Common myeloid progenitor, CD34-positive (primary cell): Measurements from ENCODE around the gene MYL3.

Experiments used
- CTCF ChIA-PET: fragments of 350-600 bp; sonication (Branson Sonifier 250); formaldehyde crosslinking; loops from one replicate; lab custom pipeline; 2021; ENCODE audit warnings: antibody characterized with exemption; lab: Charles Lee
- POLR2A ChIA-PET: fragments of 350-600 bp; sonication (Branson Sonifier 250); formaldehyde crosslinking; loops from one replicate; lab custom pipeline; 2021; ENCODE audit warnings: antibody characterized with exemption; lab: Charles Lee
- DNase-seq, 3 donors: peaks; one replicate each; pipeline versions ENCODE4 v3.0.0 to v3.0.0-alpha.2; 2013
- H3K27ac ChIP-seq, 2 experiments: 1 replicate in 1 of 2; 2 replicates in 1 of 2; pipeline ENCODE4 v1.7.0; 2013; ENCODE audit warnings: inconsistent platforms in 2 of 2, low read length in 2 of 2, mild to moderate bottlenecking in 2 of 2, low read depth in 1 of 2, moderate library complexity in 1 of 2; ENCODE audit not compliant: severe bottlenecking in 2 of 2, insufficient read depth in 1 of 2, poor library complexity in 1 of 2
- H3K27me3 ChIP-seq, 5 experiments: replicated peaks in 2 of 5; 1 replicate in 3 of 5; 2 replicates in 2 of 5; pipeline versions ENCODE4 v1.6.1 to v1.7.0; 2013; ENCODE audit warnings: low read length in 4 of 5, mild to moderate bottlenecking in 2 of 5, moderate library complexity in 2 of 5, inconsistent platforms in 1 of 5; ENCODE audit not compliant: insufficient read depth in 5 of 5, control insufficient read depth in 4 of 5
- H3K36me3 ChIP-seq, 4 experiments: 1 replicate in 2 of 4; 2 replicates in 2 of 4; pipeline versions ENCODE4 v1.6.1 to v1.7.0; 2013; ENCODE audit warnings: low read length in 3 of 4, control low read depth in 1 of 4, mild to moderate bottlenecking in 1 of 4; ENCODE audit not compliant: control insufficient read depth in 4 of 4, insufficient read depth in 4 of 4
- H3K4me1 ChIP-seq, 4 experiments: 1 replicate in 3 of 4; 2 replicates in 1 of 4; pipeline versions ENCODE4 v1.6.1 to v1.7.1; 2013; ENCODE audit warnings: low read length in 3 of 4, mild to moderate bottlenecking in 3 of 4, control low read depth in 1 of 4, inconsistent platforms in 1 of 4, moderate library complexity in 1 of 4; ENCODE audit not compliant: control insufficient read depth in 4 of 4, insufficient read depth in 4 of 4; ENCODE audit errors: control extremely low read depth in 1 of 4
- H3K4me3 ChIP-seq, 7 experiments: 1 replicate in 4 of 7; 2 replicates in 3 of 7; pipeline versions ENCODE4 v1.5.1 to v1.7.0; 2013; ENCODE audit warnings: mild to moderate bottlenecking in 7 of 7, low read length in 6 of 7, moderate library complexity in 6 of 7, inconsistent platforms in 2 of 7, low read depth in 2 of 7, control low read depth in 1 of 7; ENCODE audit not compliant: insufficient read depth in 4 of 7, control insufficient read depth in 1 of 7; ENCODE audit errors: extremely low read depth in 1 of 7
- H3K9me3 ChIP-seq, 5 experiments: 1 replicate in 4 of 5; 2 replicates in 1 of 5; pipeline versions ENCODE4 v1.6.1 to v1.7.1; 2013; ENCODE audit warnings: low read length in 4 of 5, mild to moderate bottlenecking in 2 of 5, inconsistent platforms in 1 of 5, low read depth in 1 of 5, moderate library complexity in 1 of 5; ENCODE audit not compliant: control insufficient read depth in 4 of 5, insufficient read depth in 2 of 5; ENCODE audit errors: control extremely low read depth in 1 of 5
- WGBS: methylation state at CpG from one replicate; pipeline ENCODE4 v1.1.5; 2013; ENCODE audit not compliant: insufficient coverage; 5-methylcytosine and 5-hydroxymethylcytosine counted together

MYL3 gene

DNA sequence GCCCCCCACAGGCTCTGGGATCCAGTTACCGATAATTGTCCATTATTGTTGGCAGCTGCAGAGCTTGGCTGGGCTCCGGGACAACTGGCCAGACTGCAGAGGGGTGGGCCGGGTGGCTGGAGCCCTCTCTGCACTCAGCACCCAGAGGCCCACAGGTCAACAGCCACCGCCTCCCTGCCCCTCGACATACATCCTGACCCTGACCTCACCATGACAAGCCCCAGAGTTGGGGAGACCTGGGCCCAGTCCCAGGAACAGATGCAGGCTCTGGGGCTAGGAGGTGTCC is 36.7 kb upstream of the MYL3 start:
- 98% methylated on average over 4 of the region's 5 CpGs for WGBS
- CTCF ChIA-PET: interaction anchor here (2.5 to 9.0 kb wide), 2 partner anchors 27 to 33 kb away, joined by 13 to 62 read pairs; no protein-coding TSS in a partner anchor
- Histone ChIP-seq H3K36me3 (no peaks in the 10 kb centered on the region), H3K27me3 (peaks cover 0 to 19% (median 6%) of the 10 kb centered on the region in 5 experiments), H3K4me3 (no peak overlapping the region), H3K27ac (no peak overlapping the region), H3K4me1 (peaks cover 0 to 15% (median 7%) of the 10 kb centered on the region in 4 experiments), H3K9me3 (no peaks in the 10 kb centered on the region)
- POLR2A ChIA-PET: no interaction called here
- no peak for DNase-seq

DNA sequence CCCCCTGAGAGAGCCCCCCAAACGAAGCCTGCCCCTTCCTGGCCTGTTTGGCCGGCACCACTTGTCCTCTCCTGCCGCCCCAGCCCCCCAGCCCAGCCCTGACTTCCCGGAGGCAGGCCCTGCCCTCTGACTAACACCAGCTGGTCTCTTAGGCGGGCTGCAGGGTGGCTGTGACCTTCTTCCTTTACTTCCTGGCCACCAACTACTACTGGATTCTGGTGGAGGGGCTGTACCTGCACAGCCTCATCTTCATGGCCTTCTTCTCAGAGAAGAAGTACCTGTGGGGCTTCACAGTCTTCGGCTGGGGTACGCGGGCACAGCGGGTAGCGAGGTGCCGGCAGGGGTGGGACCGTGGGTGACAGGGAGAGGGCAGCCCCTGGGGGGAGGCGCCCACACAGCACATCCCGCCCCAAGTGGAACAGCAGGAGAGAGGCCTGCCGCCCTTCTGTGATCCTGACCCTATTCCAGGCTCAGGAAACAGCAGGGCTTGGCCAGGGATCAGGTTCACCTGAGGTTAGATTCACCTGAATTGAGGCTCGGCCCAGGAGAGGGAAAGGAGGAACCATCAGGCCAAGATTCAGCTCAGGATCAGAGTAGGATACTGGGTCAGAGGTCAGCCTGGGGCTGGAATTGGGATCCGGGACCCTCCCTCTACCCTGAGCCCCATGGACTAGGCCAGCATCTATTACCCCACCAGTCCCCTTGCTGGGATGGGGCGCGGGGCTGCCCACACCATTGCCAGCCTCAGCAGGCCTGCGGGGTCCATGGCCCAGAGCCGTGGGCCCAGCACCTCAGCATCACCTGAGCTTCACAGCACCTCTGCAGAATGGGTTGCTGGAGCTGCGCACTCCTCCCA is 36.1 kb upstream of the MYL3 start:
- no peak overlapping the region for H3K27ac ChIP-seq
- H3K36me3 ChIP-seq: no peaks in the 10 kb centered on the region
- WGBS: 90% methylated on average over 20 of the region's 22 CpGs
- H3K4me3 ChIP-seq: no peak overlapping the region
- peaks cover 0 to 19% (median 6%) of the 10 kb centered on the region in 5 experiments for H3K27me3 ChIP-seq
- ChIA-PET POLR2A (interaction anchor here (0.6 kb wide), 1 partner anchor 58 kb away, joined by 3 read pairs; no protein-coding TSS in a partner anchor), CTCF (interaction anchor here (0.9 to 9.0 kb wide), 4 partner anchors 27 to 194 kb away, joined by 3 to 62 read pairs (median 9); no protein-coding TSS in a partner anchor)
- peaks cover 0 to 15% (median 7%) of the 10 kb centered on the region in 4 experiments for H3K4me1 ChIP-seq
- H3K9me3 ChIP-seq: no peaks in the 10 kb centered on the region
- no peak for DNase-seq

DNA sequence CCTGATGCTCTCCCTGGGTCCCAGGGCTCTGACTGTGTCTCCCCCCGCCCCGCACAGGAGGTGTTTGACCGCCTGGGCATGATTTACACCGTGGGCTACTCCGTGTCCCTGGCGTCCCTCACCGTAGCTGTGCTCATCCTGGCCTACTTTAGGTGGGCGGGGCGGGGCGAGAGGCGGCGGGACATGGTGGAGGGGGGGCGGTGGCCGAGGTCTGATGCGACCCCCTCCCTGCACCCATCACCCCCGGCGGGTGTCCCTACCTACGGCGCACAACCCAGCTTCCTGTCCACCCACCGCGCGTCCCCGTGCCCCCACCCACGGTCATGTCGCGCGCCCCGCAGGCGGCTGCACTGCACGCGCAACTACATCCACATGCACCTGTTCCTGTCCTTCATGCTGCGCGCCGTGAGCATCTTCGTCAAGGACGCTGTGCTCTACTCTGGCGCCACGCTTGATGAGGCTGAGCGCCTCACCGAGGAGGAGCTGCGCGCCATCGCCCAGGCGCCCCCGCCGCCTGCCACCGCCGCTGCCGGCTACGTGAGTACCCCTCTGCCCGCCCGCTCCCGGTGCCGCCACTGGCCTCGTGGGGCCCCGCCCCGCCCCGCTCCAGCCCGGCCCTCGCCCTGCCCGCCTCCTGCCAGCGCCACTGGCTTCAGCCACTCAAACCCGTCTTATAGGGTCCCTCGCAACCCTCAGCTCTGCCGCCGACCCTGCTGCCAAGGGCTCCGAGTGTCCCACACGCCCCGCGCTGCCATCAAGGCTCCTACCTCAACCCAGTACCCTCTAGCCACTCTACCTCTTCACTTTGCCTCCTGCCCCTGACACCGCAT is 35.3 kb upstream of the MYL3 start:
- ChIA-PET POLR2A (interaction anchor here (0.6 kb wide), 1 partner anchor 59 kb away, joined by 3 read pairs; no protein-coding TSS in a partner anchor), CTCF (interaction anchor here (0.9 to 9.0 kb wide), 5 partner anchors 26 to 193 kb away, joined by 3 to 62 read pairs (median 5); no protein-coding TSS in a partner anchor)

DNA sequence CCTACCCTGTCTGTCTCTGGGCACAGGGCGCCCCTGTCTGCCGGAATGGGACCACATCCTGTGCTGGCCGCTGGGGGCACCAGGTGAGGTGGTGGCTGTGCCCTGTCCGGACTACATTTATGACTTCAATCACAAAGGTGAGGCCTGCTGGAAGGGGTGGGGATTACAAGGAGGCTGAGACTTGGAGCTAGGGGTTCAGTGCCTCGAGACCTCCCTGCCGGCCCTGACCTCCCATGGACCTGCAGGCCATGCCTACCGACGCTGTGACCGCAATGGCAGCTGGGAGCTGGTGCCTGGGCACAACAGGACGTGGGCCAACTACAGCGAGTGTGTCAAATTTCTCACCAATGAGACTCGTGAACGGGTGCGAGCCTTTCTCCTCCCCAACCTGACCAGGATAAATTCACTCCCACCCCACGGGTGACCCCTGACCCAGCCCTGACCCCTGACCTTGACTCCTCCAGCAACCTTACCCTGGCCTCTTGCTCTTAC is 34.6 kb upstream of the MYL3 start:
- DNase-seq: no peak
- no peaks in the 10 kb centered on the region for H3K36me3 ChIP-seq
- peaks cover 0 to 19% (median 6%) of the 10 kb centered on the region in 5 experiments for H3K27me3 ChIP-seq
- H3K9me3 ChIP-seq: no peaks in the 10 kb centered on the region
- 90% methylated on average over 11 of the region's 15 CpGs for WGBS
- CTCF ChIA-PET: interaction anchor here (1.0 to 9.0 kb wide), 4 partner anchors 25 to 192 kb away, joined by 3 to 62 read pairs (median 9); no protein-coding TSS in a partner anchor
- POLR2A ChIA-PET: no interaction called here
- H3K4me3 ChIP-seq: no peak overlapping the region
- H3K27ac ChIP-seq: no peak overlapping the region
- peaks cover 0 to 11% (median 6%) of the 10 kb centered on the region in 4 experiments for H3K4me1 ChIP-seq

More for the DNA sequence above, 35.3 kb upstream of the MYL3 start:
- Histone ChIP-seq H3K4me3 (peak overlapping the region in 3 of 7 experiments; percentile 19 to 50 (median 28)), H3K36me3 (no peaks in the 10 kb centered on the region), H3K27ac (no peak overlapping the region), H3K9me3 (no peaks in the 10 kb centered on the region), H3K27me3 (peaks cover 0 to 19% (median 6%) of the 10 kb centered on the region in 5 experiments), H3K4me1 (peaks cover 0 to 12% (median 6%) of the 10 kb centered on the region in 4 experiments)
- peak in 2 of 3 donors; percentile 49 to 57 for DNase-seq
- 14% methylated on average over 64 of the region's 71 CpGs for WGBS

DNA sequence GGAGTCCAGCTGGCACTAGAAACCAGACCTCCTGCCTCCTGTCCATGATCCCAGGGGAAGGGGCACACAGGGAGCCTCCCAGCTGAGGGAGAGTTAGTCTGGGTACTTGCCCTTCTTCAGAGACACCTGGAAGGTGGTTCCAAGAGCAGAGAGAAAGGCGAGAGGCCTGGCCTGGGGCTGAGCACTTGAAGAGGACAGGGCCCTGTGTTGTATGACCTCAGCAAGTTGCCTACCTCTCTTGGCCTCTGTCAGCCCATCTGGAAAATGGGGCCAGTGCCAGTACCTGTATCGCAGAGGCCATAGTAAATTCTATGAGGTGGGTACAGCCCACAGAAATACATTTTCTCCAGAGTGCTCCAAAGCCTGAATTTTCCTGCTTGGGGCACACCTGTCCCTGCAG is 33.8 kb upstream of the MYL3 start:
- CTCF ChIA-PET: interaction anchor here (1.0 to 9.0 kb wide), 6 partner anchors 10 to 189 kb away, joined by 3 to 68 read pairs (median 30); no protein-coding TSS in a partner anchor

DNA sequence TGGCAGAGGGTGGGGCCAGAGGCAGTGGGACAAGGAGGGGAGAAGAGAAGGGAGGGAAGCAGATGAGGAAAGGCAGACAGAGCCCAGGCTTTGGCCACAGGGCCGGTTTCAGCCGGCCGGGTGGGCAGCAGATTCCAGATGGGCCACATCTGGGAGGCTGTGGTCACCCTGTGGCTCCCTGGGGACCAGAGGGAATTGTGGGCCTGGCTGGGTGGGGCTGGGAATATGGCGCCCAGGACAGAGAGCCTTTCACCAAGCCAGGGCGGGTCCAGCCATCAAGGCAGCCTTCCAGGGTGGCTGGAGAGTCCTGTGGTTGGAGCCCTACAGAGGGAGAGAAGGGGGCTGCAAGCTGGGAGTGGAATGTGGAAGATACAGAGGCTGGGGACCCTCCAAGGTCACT is 33.1 kb upstream of the MYL3 start:
- ChIA-PET CTCF (interaction anchor here (1.0 to 9.0 kb wide), 15 partner anchors 10 to 194 kb away, joined by 3 to 68 read pairs (median 11); partner anchors contain the start of genes MYL3 and PTH1R), POLR2A (no interaction called here)
- 97% methylated on average over 5 of the region's 5 CpGs for WGBS
- peaks cover 0 to 23% (median 17%) of the 10 kb centered on the region in 4 experiments for H3K4me1 ChIP-seq
- DNase-seq: no peak
- peaks cover 0 to 19% (median 6%) of the 10 kb centered on the region in 5 experiments for H3K27me3 ChIP-seq
- no peak overlapping the region for H3K4me3 ChIP-seq
- H3K36me3 ChIP-seq: no peaks in the 10 kb centered on the region
- no peaks in the 10 kb centered on the region for H3K9me3 ChIP-seq
- no peak overlapping the region for H3K27ac ChIP-seq

More for the DNA sequence above, 33.8 kb upstream of the MYL3 start:
- Histone ChIP-seq H3K4me3 (no peak overlapping the region), H3K27me3 (peaks cover 0 to 19% (median 6%) of the 10 kb centered on the region in 5 experiments), H3K36me3 (no peaks in the 10 kb centered on the region), H3K4me1 (peaks cover 0 to 20% (median 14%) of the 10 kb centered on the region in 4 experiments), H3K9me3 (no peaks in the 10 kb centered on the region), H3K27ac (no peak overlapping the region)
- POLR2A ChIA-PET: no interaction called here
- 100% methylated on average over 2 of the region's 2 CpGs for WGBS
- no peak for DNase-seq
